ENCODE data around the gene NIPA2. TPM values are rescaled to one million over a fixed set of nuclear protein-coding genes. Genes with fewer than 3 reads are reported as not detected.

NIPA2 gene
- total and polyA plus RNA-seq, 2 of the 13 experiments (the other 11 are each of a cell fraction or from before 2014, with no cell fraction given): 29.0 to 56.2 TPM

GRCh38 chr15:22871481-22872086 is 33.1 kb downstream of the NIPA2 start:
- CTCF ChIA-PET (ENCODE audit: low intra/inter-chr PET ratio, low total read pairs): no interaction called here
- 100% methylated on average over 6 of the region's 6 CpGs for WGBS (ENCODE audit: low lambda C conversion rate)
- Histone ChIP-seq H3K36me3 (replicated peaks in 1 of 2; ENCODE audit: control insufficient read depth in 1 of 2, insufficient read depth in 2 of 2, low read length in 2 of 2) (peaks cover 30 to 64% of the 10 kb centered on the region in 2 experiments), H3K27me3 (ENCODE audit: control insufficient read depth in 1 of 2, insufficient read depth in 2 of 2, low read length in 2 of 2) (no peaks in the 10 kb centered on the region), H3K9me3 (ENCODE audit: low read length) (no peaks in the 10 kb centered on the region), H3K4me3 (replicated peaks in 1 of 3; ENCODE audit: insufficient read depth in 1 of 3, low read depth in 2 of 3, low read length in 3 of 3) (no peak overlapping the region), H3K9ac (ENCODE audit: insufficient read depth, low read depth, low read length) (no peak overlapping the region), H2AFZ (ENCODE audit: low read length) (no peak overlapping the region), H3K4me1 (ENCODE audit: insufficient read depth, low read length) (no peaks in the 10 kb centered on the region), H3K79me2 (ENCODE audit: insufficient read depth, low read length) (no peaks in the 10 kb centered on the region), H4K20me1 (ENCODE audit: insufficient read depth, low read length) (no peaks in the 10 kb centered on the region), H3K27ac (ENCODE audit: extremely low read length, insufficient read depth, low read length) (no peak overlapping the region), H3K4me2 (ENCODE audit: low read depth, low read length) (no peak overlapping the region)
- POLR2A ChIA-PET: no interaction called here
- ATAC-seq: peak; percentile 43
- intact Hi-C loops (cut with micrococcal nuclease; ENCODE audit: unreplicated experiment): no loop called here
- BruUV-seq (replicated peaks): no TSS peak
- FAIRE-seq: no peak
- in situ Hi-C loops (cut with HindIII; ENCODE audit: extremely low pct_ligation_motif_present, low pct_unique_long_range_greater_than_20kb): no loop called here
- DNase-seq (ENCODE audit: low spot score): no peak
- TF ChIP-seq, protein P1, sequence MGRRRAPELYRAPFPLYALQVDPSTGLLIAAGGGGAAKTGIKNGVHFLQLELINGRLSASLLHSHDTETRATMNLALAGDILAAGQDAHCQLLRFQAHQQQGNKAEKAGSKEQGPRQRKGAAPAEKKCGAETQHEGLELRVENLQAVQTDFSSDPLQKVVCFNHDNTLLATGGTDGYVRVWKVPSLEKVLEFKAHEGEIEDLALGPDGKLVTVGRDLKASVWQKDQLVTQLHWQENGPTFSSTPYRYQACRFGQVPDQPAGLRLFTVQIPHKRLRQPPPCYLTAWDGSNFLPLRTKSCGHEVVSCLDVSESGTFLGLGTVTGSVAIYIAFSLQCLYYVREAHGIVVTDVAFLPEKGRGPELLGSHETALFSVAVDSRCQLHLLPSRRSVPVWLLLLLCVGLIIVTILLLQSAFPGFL (CRISPR knock-in tag; IDR thresholded peaks at IDR 0.05): no peak
- TF ChIP-seq AKNA (CRISPR knock-in tag; IDR thresholded peaks at IDR 0.05; ENCODE audit: borderline replicate concordance): no peak
